ENCODE data around the gene SCRN2.

The SCRN2 gene

DNA sequence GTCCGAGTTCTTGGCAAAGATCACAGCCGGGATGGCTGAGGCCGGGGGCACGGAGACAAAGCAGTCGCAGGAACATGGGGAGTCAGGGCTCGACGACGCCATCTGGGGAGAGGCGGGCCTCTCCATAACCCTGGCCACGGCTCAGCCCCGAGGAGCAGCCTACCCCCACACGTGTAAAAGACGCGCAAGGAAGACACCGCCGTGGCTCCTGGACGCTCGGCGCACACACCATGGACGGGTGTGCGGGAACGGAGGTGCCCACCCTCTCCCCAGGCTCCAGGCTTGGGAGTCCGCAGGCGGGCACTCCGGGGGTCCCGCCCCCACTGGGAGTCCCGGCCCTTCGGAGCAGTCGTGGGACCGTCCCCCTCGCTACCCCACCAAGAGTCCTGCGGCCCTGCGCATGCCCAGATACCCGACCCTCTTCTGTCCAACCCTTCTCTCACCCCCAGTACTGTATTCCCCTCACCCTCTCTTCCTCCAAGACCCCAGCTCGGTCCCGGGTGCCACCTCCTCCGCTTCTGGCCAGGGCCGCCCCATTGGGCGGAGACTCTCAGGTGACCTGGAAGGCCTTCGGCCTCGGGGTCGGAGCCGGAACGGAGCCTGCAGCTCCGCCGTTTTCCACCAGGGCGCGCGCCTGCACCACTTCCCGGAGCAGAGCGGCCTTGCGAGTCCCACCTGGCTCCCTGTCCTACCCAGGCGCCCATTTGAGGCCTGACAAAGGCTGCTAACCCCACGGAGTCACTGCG, at the start of gene SCRN2:
TSS of gene SCRN2 (minus strand) at position 532 of the 746 bp plus-strand sequence. CDS start at position 102, 430 bp downstream.
- DNase-seq: peak; percentile 84

- DNase-seq: peak; percentile 95
These were observed 48.9 kb upstream of the SCRN2 start for GRCh38 chr17:47889734-47890529.

GRCh38 chr17:47888293-47888692, 47.2 kb upstream of the SCRN2 start:
- DNase-seq: no peak

GRCh38 chr17:47884905-47885730, 44.0 kb upstream of the SCRN2 start:
- no peak for DNase-seq

DNA sequence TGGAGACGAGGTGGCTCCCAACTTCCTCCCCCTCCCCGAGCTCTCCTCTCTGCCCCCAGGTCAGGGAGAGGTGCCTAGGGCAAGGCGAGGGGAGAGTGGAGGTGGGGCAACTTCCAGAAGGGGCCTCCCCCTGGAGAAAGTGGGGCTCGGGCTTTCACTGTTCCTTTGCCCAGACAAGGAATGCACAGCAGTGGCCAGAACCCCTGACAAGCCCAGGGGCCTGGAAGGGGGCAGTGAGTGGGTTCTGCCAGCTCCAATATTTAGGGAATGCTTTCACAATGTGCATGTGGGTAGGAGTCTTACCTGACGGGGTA, 43.3 kb upstream of the SCRN2 start:
- DNase-seq: no peak

- DNase-seq: no peak
These were observed 42.7 kb upstream of the SCRN2 start for GRCh38 chr17:47883589-47884426.

DNA sequence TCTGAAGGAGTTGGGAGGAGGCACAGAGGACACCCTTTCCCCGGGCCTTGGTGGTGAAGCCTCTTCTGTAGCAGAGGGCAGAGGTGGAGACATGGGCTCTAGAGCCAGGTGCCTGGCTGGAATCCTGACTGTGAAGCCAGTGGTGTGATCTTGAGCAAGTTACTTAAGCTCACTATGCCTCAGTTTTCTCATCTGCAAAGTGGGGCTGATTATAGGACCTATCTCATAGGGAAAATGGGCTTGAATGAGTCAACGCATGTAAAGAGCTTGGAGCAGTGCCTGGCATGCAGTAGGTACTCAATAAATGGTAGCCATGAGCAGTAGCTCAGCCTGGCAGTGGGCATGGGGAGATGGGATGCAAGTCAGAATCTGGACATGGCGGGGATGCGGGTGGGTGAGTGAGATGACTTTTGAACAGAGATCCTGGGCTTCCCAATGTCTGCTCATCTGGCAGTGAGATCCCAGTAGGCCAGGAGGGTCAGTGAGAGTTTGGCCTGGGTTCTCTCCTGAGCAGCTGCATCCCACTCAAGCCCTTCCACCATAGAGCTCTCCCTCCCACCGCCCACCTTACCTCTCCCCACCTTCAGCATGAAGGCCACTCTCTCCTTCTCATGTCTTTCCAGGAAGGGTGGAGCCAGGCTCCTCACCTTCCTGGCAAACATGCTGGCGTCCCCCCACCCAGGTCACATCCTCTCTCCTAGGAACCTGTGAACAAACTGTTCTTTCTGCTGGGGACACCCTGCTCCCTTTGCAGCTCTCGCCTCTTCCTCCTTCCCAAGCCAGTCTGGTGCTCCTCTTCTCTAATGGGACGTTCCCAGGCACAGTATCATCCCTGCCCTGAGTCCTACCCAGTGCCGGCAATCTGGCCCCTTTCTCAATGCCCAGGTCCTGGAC, 41.9 kb upstream of the SCRN2 start:
- no peak for DNase-seq

- DNase-seq: no peak
These were observed 41.2 kb upstream of the SCRN2 start for GRCh38 chr17:47882247-47882646.

DNA sequence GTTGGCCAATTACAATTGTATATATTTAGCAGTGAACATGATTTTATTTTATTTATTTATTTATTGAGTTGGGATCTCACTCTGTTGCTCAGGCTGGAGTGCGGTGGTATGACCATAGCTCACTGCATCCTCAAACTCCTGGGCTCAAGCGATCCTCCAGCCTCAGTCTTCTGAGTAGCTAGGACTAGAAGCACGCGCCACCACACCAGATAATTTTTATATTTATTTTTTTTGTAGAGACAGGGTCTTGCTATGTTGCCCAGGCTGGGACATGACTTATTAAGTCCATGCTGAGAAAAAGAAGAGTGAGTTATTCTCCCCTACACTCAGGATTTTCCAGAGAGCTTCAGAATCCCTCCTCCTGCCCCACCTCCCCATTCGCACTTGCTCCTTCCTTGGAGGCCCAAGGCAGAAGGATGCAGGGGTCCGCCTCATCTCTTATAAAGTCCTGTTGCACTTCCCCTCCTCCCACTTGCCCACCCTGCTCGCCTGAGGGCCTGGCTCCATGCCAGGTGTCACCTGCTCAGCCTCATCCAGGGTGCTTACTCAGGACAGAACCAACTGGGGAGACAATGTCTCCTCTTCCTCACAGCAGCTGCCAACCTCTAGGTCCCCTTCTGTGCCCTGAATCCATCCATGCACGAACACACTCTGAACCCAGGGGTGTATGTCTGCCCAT, 38.8 kb upstream of the SCRN2 start:
- no peak for DNase-seq

DNA sequence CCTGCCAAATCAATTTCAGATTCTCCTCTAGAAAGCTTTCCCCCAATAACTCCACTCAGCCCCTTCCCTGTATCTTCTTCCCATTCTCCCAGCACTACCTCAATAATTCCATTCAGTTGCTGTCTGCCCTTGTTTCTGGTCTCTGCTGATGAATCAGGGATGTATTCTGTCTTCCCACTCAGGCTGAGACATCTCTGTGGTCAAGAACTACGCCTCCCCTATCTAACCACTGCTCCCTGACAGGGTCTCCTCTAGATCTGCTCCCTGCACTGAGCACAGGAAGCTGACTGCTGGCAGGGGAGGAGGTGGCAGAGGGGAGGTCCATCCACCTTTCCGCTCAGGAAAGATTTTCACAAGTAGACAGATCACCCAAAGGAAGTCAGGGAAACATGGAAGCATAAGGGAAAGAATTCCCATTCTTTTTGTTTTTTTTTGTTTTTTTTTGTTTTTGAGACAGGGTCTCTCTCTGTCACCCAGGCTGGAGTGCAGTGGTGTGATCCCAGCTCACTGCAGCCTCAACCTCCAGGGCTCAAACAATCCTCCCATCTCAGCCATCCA, 38.0 kb upstream of the SCRN2 start:
- no peak for DNase-seq

GRCh38 chr17:47878203-47879027, 37.3 kb upstream of the SCRN2 start:
- DNase-seq: no peak

GRCh38 chr17:47877368-47878034, 36.4 kb upstream of the SCRN2 start:
- DNase-seq: no peak

GRCh38 chr17:47875011-47875985, 34.2 kb upstream of the SCRN2 start:
- no peak for DNase-seq

DNA sequence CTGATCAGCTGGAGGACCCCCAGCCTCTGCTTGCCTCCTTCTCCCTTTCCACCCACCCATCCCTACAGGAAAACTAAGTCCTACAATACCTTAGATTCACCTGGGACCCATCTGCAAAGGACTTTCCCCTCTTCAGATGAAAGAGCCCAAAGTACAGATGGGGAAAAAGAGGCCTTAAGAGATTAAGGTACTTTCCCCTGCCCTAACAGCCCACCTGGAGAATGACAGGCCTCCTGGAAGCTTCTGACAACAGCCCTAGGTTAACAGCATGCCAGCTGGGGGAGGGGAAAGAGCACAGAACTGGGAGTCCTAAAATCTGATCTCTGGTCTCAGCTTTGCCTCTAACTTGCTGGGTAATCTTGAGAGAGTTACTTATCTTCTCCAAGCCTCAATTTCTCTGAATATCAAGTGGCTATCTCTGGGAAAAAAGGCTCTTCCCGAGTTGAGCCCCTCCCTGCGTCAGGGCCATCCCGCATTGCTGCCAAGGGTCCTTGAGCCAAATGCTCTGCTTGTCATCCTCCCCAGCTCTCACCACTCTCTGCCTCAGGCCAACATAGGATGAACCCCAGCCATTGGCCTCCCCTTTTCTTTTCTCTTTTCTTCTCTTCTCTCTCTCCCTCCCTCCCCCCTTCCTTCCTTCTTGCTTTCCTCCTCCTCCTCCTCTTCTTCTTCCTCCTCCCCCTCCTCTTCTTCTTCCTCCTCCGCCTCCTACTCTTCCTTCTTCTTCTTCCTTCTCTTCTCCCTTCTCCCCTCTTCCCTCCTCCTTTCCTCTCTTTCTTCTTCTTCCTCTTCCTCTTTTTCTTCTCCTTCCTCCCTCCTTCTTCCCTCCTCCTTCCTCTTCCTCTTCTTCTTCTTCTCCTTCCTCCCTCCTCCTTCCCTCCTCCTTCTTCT, 32.4 kb upstream of the SCRN2 start:
- DNase-seq: no peak

GRCh38 chr17:47872651-47873161, 31.6 kb upstream of the SCRN2 start:
- no peak for DNase-seq

DNA sequence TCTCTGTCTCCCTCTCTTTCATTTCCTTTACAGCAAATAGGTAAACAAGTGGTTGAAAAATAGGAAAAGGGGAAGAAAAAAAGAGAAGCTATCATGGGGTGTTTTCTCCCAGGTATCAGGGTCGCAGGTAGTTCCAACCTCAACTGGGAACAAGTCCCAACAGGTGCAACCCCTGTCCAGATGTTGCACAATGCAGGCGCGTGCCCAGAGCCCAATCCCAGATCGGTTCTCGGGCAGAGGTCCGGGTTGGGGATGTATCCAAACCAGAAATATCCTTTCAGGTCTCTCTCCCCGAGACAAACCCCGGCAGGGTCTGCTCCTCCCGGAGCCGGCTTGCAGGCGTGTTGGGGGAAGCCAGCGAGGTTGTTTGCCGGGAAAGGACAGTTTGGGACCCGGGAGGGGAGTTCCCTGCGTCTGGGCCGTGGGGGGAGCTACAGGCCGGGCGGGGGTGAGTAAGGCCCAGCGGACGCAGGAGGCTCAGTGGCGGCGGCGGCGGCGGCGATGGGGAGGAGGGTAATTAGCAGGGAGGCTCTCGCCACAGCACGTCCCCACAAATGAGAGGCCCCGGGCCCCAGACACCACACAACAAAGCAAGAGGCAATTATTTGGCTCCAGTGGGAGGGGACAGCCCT, 31.1 kb upstream of the SCRN2 start:
- no peak for DNase-seq

Data from activated CD4-positive, alpha-beta T cell treated with anti-CD3 and anti-CD28 coated beads, Interleukin-2, amount 50 U/mL, for 1 hour (primary cell).